Peyer's patch (tissue), 4 donors: ENCODE results near the gene ZNF468.

Source experiments
- CTCF ChIP-seq, 6 experiments: fragments of 450-650 bp in 4 of 6; fragments of 200-600 bp in 2 of 6; sonication (generic) in 1 of 6; IDR thresholded peaks; one replicate each; pipeline ENCODE4 v1.5.1; 2017 to 2019; ENCODE audit warnings: antibody characterized with exemption in 6 of 6, mild to moderate bottlenecking in 3 of 6, moderate library complexity in 1 of 6
- POLR2A ChIP-seq, 2 donors: fragments of 450-650 bp; IDR thresholded peaks; one replicate each; pipeline ENCODE4 v1.5.1; 2017; ENCODE audit warnings: antibody characterized with exemption in 2 of 2, mild to moderate bottlenecking in 2 of 2, moderate library complexity in 2 of 2

- TF ChIP-seq CTCF (IDR thresholded peaks at IDR 0.05) (no peak), POLR2A (IDR thresholded peaks at IDR 0.05) (no peak)
Observed at GRCh38 chr19:52896431-52897137, 39.2 kb upstream of the ZNF468 start.
